Esophagus muscularis mucosa (tissue), 3 donors: ENCODE data around the gene PAM.

Source experiments
- CTCF ChIP-seq, 3 experiments: fragments of 200-600 bp in 2 of 3; fragments of 450-650 bp in 1 of 3; sonication (generic) in 2 of 3; IDR thresholded peaks; one replicate each; pipeline ENCODE4 v1.5.1; 2017 to 2019; ENCODE audit warnings: antibody characterized with exemption in 3 of 3, mild to moderate bottlenecking in 2 of 3, moderate library complexity in 1 of 3
- POLR2A ChIP-seq: fragments of 450-650 bp; IDR thresholded peaks from one replicate; pipeline ENCODE4 v1.6.1; 2017; ENCODE audit warnings: antibody characterized with exemption, moderate library complexity, mild to moderate bottlenecking, low read depth
- POLR2AphosphoS5 ChIP-seq, 2 donors: sonication (generic); formaldehyde crosslinking; IDR thresholded peaks; one replicate each; pipeline ENCODE4 v1.6.1; 2017; ENCODE audit warnings: antibody characterized with exemption in 2 of 2

- no peak for TF ChIP-seq CTCF (IDR thresholded peaks at IDR 0.05)
- no peak for TF ChIP-seq POLR2AphosphoS5 (IDR thresholded peaks at IDR 0.05)
- no peak for TF ChIP-seq POLR2A
Measured at GRCh38 chr5:103016167-103016566, 261.1 kb downstream of the PAM start.
